ENCODE results near the gene SYCE3. TPM values are rescaled to one million over a fixed set of nuclear protein-coding genes. Genes with fewer than 3 reads are reported as not detected.
A peak's percentile ranks its signal among the peaks of the same experiment; 100 is the strongest.

The SYCE3 gene
- total and polyA plus RNA-seq, 2 experiments from 2014 or later: not detected

DNA sequence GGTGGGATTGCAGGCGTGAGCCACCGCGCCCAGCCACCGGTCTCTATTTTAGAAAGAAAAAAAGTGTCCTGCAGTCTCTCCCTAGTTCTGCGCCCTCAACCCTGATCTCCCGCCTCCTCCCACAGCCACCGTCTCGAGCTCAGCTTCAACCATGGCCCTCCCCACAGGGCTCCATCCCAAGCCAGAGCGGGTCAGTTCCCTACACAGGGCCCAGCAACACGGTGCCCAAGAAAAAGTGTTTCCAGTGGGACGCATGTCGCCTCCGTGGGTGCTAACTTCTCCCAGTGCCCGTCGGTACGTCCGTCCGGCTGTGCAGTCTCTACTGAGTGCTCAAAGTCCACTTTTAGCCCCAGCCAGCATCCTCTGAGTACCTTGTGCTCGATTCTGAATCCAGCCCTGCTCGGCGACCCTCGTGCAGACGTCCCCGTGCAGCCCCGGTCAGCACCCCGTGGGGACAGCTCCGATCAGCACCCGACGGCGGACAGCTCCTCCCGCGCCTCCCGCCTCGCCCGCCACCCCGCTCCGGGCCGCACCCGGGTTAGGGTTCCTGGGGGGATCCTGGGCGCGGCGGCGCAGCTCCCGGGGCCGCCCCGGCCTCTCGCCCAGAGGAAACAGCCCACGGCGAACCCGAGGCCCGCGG is 37.2 kb upstream of the SYCE3 start:
- Mint-ChIP-seq H3K4me3 (peak overlapping the region; percentile 69), H3K27me3 (ENCODE audit: insufficient read depth, low read depth, poor library complexity) (peaks cover 52% of the 10 kb centered on the region), H3K9me3 (0 out of 3 replicates have a peak, but pooled peaks cover 3% of the 10 kb centered on the region), H3K4me1 (peaks cover 16% of the 10 kb centered on the region), H3K27ac (no peak overlapping the region), H3K36me3 (ENCODE audit: low read depth) (peaks cover 3% of the 10 kb centered on the region; the same call in 1 of the 3 replicates)
- no peaks in the 10 kb centered on the region; the same call in 1 of the 2 replicates for H4K20me1 ChIP-seq (replicated peaks; ENCODE audit: insufficient read depth)
- TF ChIP-seq, protein P1, sequence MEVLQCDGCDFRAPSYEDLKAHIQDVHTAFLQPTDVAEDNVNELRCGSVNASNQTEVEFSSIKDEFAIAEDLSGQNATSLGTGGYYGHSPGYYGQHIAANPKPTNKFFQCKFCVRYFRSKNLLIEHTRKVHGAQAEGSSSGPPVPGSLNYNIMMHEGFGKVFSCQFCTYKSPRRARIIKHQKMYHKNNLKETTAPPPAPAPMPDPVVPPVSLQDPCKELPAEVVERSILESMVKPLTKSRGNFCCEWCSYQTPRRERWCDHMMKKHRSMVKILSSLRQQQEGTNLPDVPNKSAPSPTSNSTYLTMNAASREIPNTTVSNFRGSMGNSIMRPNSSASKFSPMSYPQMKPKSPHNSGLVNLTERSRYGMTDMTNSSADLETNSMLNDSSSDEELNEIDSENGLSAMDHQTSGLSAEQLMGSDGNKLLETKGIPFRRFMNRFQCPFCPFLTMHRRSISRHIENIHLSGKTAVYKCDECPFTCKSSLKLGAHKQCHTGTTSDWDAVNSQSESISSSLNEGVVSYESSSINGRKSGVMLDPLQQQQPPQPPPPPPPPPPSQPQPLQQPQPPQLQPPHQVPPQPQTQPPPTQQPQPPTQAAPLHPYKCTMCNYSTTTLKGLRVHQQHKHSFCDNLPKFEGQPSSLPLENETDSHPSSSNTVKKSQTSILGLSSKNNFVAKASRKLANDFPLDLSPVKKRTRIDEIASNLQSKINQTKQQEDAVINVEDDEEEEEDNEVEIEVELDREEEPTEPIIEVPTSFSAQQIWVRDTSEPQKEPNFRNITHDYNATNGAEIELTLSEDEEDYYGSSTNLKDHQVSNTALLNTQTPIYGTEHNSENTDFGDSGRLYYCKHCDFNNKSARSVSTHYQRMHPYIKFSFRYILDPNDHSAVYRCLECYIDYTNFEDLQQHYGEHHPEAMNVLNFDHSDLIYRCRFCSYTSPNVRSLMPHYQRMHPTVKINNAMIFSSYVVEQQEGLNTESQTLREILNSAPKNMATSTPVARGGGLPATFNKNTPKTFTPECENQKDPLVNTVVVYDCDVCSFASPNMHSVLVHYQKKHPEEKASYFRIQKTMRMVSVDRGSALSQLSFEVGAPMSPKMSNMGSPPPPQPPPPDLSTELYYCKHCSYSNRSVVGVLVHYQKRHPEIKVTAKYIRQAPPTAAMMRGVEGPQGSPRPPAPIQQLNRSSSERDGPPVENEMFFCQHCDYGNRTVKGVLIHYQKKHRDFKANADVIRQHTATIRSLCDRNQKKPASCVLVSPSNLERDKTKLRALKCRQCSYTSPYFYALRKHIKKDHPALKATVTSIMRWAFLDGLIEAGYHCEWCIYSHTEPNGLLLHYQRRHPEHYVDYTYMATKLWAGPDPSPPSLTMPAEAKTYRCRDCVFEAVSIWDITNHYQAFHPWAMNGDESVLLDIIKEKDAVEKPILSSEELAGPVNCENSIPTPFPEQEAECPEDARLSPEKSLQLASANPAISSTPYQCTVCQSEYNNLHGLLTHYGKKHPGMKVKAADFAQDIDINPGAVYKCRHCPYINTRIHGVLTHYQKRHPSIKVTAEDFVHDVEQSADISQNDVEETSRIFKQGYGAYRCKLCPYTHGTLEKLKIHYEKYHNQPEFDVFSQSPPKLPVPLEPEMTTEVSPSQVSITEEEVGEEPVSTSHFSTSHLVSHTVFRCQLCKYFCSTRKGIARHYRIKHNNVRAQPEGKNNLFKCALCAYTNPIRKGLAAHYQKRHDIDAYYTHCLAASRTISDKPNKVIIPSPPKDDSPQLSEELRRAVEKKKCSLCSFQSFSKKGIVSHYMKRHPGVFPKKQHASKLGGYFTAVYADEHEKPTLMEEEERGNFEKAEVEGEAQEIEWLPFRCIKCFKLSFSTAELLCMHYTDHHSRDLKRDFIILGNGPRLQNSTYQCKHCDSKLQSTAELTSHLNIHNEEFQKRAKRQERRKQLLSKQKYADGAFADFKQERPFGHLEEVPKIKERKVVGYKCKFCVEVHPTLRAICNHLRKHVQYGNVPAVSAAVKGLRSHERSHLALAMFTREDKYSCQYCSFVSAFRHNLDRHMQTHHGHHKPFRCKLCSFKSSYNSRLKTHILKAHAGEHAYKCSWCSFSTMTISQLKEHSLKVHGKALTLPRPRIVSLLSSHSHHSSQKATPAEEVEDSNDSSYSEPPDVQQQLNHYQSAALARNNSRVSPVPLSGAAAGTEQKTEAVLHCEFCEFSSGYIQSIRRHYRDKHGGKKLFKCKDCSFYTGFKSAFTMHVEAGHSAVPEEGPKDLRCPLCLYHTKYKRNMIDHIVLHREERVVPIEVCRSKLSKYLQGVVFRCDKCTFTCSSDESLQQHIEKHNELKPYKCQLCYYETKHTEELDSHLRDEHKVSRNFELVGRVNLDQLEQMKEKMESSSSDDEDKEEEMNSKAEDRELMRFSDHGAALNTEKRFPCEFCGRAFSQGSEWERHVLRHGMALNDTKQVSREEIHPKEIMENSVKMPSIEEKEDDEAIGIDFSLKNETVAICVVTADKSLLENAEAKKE (CRISPR knock-in tag; IDR thresholded peaks at IDR 0.05): no peak
- TF ChIP-seq, protein P2, sequence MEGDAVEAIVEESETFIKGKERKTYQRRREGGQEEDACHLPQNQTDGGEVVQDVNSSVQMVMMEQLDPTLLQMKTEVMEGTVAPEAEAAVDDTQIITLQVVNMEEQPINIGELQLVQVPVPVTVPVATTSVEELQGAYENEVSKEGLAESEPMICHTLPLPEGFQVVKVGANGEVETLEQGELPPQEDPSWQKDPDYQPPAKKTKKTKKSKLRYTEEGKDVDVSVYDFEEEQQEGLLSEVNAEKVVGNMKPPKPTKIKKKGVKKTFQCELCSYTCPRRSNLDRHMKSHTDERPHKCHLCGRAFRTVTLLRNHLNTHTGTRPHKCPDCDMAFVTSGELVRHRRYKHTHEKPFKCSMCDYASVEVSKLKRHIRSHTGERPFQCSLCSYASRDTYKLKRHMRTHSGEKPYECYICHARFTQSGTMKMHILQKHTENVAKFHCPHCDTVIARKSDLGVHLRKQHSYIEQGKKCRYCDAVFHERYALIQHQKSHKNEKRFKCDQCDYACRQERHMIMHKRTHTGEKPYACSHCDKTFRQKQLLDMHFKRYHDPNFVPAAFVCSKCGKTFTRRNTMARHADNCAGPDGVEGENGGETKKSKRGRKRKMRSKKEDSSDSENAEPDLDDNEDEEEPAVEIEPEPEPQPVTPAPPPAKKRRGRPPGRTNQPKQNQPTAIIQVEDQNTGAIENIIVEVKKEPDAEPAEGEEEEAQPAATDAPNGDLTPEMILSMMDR (conservative IDR thresholded peaks at IDR 0.05; ENCODE audit: low read depth in 2 of 2): no peak
- TF ChIP-seq CREB1 (CRISPR knock-in tag; IDR thresholded peaks at IDR 0.05; ENCODE audit: low read depth): peak; percentile 57; the same call in 1 of the 2 replicates
- TF ChIP-seq, protein P3, sequence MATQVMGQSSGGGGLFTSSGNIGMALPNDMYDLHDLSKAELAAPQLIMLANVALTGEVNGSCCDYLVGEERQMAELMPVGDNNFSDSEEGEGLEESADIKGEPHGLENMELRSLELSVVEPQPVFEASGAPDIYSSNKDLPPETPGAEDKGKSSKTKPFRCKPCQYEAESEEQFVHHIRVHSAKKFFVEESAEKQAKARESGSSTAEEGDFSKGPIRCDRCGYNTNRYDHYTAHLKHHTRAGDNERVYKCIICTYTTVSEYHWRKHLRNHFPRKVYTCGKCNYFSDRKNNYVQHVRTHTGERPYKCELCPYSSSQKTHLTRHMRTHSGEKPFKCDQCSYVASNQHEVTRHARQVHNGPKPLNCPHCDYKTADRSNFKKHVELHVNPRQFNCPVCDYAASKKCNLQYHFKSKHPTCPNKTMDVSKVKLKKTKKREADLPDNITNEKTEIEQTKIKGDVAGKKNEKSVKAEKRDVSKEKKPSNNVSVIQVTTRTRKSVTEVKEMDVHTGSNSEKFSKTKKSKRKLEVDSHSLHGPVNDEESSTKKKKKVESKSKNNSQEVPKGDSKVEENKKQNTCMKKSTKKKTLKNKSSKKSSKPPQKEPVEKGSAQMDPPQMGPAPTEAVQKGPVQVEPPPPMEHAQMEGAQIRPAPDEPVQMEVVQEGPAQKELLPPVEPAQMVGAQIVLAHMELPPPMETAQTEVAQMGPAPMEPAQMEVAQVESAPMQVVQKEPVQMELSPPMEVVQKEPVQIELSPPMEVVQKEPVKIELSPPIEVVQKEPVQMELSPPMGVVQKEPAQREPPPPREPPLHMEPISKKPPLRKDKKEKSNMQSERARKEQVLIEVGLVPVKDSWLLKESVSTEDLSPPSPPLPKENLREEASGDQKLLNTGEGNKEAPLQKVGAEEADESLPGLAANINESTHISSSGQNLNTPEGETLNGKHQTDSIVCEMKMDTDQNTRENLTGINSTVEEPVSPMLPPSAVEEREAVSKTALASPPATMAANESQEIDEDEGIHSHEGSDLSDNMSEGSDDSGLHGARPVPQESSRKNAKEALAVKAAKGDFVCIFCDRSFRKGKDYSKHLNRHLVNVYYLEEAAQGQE (IDR thresholded peaks at IDR 0.05; ENCODE audit: unreplicated experiment): peak; percentile 94
- no peak overlapping the region for H2AFZ ChIP-seq
- H3K36me3 ChIP-seq (ENCODE audit: insufficient read depth): no peaks in the 10 kb centered on the region
- no peak overlapping the region for H3K27ac ChIP-seq (ENCODE audit: low read depth)
- no peaks in the 10 kb centered on the region for H3F3A ChIP-seq (replicated peaks; ENCODE audit: low read depth)
- no peaks in the 10 kb centered on the region; the same call in 1 of the 2 replicates for H3K4me1 ChIP-seq (ENCODE audit: insufficient read depth)
- H3K4me3 ChIP-seq: no peak overlapping the region
- H3K4me2 ChIP-seq: no peak overlapping the region
- no peaks in the 10 kb centered on the region for H3K79me2 ChIP-seq (replicated peaks; ENCODE audit: insufficient read depth)
- no peaks in the 10 kb centered on the region for H3K9me2 ChIP-seq (ENCODE audit: insufficient read depth)
- ATAC-seq: peak; percentile 75
- DNase-seq (ENCODE audit: low spot score): peak; percentile 76
- H3K27me3 ChIP-seq (ENCODE audit: insufficient read depth): peaks cover 81% of the 10 kb centered on the region

Measured in GM23338 (cell line).